Measurements from ENCODE around the gene SYCP1.

GRCh38 chr1:115013792-115014191 is 159.1 kb downstream of the SYCP1 start:
- no peak for TF ChIP-seq EZH2 (IDR thresholded peaks at IDR 0.05; ENCODE audit: borderline replicate concordance)
- TF ChIP-seq, protein P1, sequence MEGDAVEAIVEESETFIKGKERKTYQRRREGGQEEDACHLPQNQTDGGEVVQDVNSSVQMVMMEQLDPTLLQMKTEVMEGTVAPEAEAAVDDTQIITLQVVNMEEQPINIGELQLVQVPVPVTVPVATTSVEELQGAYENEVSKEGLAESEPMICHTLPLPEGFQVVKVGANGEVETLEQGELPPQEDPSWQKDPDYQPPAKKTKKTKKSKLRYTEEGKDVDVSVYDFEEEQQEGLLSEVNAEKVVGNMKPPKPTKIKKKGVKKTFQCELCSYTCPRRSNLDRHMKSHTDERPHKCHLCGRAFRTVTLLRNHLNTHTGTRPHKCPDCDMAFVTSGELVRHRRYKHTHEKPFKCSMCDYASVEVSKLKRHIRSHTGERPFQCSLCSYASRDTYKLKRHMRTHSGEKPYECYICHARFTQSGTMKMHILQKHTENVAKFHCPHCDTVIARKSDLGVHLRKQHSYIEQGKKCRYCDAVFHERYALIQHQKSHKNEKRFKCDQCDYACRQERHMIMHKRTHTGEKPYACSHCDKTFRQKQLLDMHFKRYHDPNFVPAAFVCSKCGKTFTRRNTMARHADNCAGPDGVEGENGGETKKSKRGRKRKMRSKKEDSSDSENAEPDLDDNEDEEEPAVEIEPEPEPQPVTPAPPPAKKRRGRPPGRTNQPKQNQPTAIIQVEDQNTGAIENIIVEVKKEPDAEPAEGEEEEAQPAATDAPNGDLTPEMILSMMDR (IDR thresholded peaks at IDR 0.05; ENCODE audit: poor library complexity): no peak
